GM12875 (cell line): ENCODE data around the gene PPP2R5B.
A peak's percentile ranks its signal among the peaks of the same experiment; 100 is the strongest.

Experiments used
- H3K4me3 ChIP-seq: one replicate; pipeline ENCODE4 v1.5.1; 2011; ENCODE audit warnings: low read depth, low read length, control low read depth
- CTCF ChIP-seq: IDR thresholded peaks from 2 replicates; pipeline ENCODE4 v1.5.1; 2011; ENCODE audit warnings: low read depth, mild to moderate bottlenecking, control low read depth, inconsistent platforms, low read length, moderate library complexity, borderline replicate concordance; ENCODE audit not compliant: insufficient read depth

PPP2R5B gene

DNA sequence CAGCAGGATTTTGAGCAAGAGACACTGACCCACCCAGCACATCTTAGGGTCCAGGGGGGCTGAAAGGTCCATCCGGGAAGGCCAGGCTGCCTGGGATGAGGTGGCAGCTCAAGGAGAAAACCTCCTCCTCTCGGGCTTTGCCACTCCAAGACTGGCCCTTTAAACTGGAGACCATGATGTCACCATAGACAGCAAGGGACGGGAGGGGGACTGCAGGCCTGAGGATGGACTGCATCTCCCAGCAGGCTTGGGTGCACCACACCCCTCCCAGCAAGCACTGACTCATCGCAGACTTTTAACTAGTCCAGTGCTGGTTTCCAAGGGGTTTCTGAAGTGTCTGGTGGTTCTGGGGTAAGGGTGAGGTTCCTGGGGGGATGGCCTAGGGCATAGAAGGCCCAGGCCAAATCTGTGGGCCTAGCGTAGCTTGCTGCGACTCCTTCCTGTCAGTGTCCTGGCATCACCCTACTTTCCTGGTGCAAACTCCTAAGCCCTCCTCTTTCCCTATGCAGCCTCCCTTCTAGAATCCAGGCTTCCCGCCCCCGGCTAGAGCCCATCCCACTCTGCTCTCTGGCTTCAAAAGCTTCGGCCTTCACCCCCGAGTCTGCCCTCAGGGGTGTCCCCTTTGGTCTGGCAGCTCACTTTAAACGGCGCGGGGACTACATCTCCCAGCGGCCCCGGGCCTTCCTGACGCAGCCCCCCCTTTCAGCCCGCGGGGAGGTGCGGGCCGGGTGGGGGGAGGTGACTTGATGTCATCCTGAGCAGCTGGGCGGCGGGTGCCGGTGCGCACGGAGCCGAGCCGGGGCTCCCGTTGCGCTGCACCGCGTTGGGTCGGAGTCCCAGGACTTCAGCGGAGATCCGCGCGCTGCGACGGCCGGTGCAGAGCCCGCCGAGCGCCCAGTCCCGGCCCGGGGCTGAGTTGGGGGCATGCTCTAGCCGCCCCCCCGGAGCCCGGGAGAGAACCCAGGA is at the start of gene PPP2R5B:
PPP2R5B (plus strand) TSS at position 746 of the 966 bp plus-strand sequence. CDS start 1,046 bp downstream, outside the sequence.
- peak within 1 kb of the TSS; percentile 65 for H3K4me3 ChIP-seq
- TF ChIP-seq CTCF = no peak

- no peak for TF ChIP-seq CTCF
- peak overlapping the region; percentile 90 for H3K4me3 ChIP-seq
Measured at GRCh38 chr11:64875369-64876228, 48.9 kb upstream of the PPP2R5B start.

DNA sequence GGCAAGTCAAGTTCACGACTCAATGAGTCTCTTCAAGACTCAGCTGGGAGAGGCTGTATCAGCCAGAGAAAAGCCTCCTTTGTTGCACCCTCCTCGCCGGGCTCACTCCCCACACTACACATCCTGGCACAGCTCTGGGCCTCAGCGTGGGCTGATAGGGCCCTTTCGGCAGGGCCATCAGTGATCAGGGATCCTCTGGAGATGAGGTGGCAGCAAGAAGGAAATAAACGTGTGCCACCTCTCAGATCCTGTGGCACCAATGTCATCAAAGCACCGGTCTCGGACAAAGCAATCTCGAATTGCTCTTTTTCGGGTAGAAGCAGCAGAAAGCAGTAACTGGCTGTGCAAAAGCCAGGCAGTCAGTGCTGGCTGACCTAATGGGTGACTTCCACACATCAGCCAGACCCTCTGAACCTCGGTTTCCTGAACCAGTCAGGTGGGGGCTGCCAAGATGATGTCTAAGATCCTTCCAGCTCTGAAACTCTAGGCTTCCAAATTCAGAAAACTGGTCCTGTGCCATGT is 48.2 kb upstream of the PPP2R5B start:
- H3K4me3 ChIP-seq = peak overlapping the region; percentile 90
- TF ChIP-seq CTCF = no peak

DNA sequence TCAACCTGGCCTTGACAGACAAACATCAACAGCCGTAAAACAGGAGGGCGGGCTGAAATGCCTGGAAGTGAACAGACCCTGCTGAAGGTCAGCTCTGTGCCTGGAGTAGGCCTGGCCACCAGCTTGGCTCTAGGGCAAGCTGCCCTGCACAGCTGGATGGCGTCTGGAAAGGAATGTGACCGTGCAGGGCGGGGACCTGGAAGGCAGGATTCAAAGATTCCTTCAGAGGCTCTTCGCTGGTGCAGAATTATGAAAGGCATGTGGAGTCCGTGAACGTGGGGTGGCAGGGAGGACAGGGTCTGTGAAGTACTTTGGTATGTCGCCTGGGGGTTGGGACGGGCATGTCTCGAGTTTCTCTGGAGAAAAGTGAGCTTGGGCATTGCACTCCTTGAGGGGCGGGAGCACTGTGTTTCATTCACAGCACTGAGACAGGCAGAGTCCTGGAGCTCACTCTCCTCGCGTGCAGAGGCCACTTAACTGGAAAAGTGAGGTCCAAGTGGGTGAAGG is 47.6 kb upstream of the PPP2R5B start:
- no peak for TF ChIP-seq CTCF
- H3K4me3 ChIP-seq = peak overlapping the region; percentile 90

DNA sequence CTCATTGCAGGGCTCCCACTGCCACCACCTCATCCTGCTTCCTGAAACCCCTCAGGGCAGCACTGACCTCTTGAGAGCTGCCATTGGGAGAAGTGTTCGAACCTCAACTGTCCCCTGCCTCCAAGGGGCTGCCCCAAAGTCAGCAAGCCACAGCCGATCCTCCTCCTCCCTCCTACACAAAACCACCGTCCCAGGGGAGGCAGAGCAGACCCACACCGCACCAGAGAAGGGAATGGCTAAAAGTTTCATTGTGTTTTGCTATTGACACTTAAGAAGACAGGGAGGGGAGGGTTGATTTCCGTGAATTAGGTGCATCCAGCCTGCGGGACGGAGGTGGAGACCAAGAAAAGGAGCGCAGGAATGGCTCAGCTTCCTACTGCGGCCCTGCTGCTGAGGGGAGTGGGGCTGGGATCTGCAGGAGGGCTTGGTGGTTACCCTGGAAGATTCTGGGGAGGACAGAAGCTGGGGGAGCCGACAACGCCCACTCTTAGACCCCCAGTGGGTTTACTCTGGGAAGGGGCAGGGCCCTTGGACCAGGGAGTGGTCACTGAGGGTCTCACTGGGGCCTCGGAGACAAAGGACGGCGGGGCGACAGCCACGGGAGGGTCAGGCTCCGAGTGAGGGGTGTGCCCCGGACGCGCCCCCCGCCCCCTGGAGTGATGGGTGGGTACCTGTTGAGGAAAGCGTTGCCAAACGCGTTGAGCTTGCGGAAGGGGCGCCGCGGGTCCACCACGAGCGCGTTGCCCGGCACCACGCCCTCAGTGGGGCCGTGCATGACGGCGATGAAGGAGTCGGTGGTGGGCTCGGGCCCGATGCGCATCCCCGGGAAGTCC is 46.9 kb upstream of the PPP2R5B start:
- peak overlapping the region; percentile 90 for H3K4me3 ChIP-seq
- no peak for TF ChIP-seq CTCF

GRCh38 chr11:64878223-64878493 is 46.3 kb upstream of the PPP2R5B start:
- H3K4me3 ChIP-seq = peak overlapping the region; percentile 90
- no peak for TF ChIP-seq CTCF
